SK-N-MC (cell line): ENCODE measurements around the gene SP5.

Source experiments
- EZH2 ChIP-seq: fragments of 200-600 bp; sonication (generic); IDR thresholded peaks from one replicate; pipeline ENCODE4 v1.6.1; 2017; ENCODE audit warnings: antibody characterized with exemption
- POLR2AphosphoS5 ChIP-seq: IDR thresholded peaks from 2 replicates; pipeline ENCODE4 v1.6.1; 2012; ENCODE audit warnings: mild to moderate bottlenecking, low read depth, low read length, borderline replicate concordance

GRCh38 chr2:170761572-170761971 lies 46.4 kb downstream of the SP5 start:
- no peak for TF ChIP-seq EZH2
- TF ChIP-seq POLR2AphosphoS5: no peak
